Hepatocyte (in vitro differentiated cells): ENCODE results near the gene EDC3. TPM values are rescaled to one million over a fixed set of nuclear protein-coding genes. Genes with fewer than 3 reads are reported as not detected.

Source experiments
- DNase-seq: peaks from one replicate; pipeline ENCODE4 v3.0.0-alpha.2; 2016; ENCODE audit warnings: low spot score
- H2AFZ ChIP-seq: fragments of 200-600 bp; sonication (generic); 2 replicates; pipeline ENCODE4 v1.6.0; 2016; ENCODE audit warnings: antibody characterized with exemption, mild to moderate bottlenecking
- H3K27ac ChIP-seq: fragments of 200-600 bp; sonication (generic); 2 replicates; pipeline ENCODE4 v1.5.1; 2016; ENCODE audit warnings: mild to moderate bottlenecking
- H3K27me3 ChIP-seq: fragments of 200-600 bp; sonication (generic); 2 replicates; pipeline ENCODE4 v1.6.1; 2016
- H3K36me3 ChIP-seq: fragments of 200-600 bp; sonication (generic); replicated peaks from 2 replicates; pipeline ENCODE4 v1.5.1; 2016; ENCODE audit warnings: low read depth; ENCODE audit not compliant: insufficient read depth
- H3K4me1 ChIP-seq: fragments of 200-600 bp; sonication (generic); 2 replicates; pipeline ENCODE4 v1.5.1; 2016; ENCODE audit warnings: mild to moderate bottlenecking, moderate library complexity; ENCODE audit not compliant: insufficient read depth
- H3K4me2 ChIP-seq: fragments of 200-600 bp; sonication (generic); 2 replicates; pipeline ENCODE4 v1.6.0; 2016
- H3K4me3 ChIP-seq: fragments of 200-600 bp; sonication (generic); 2 replicates; pipeline ENCODE4 v1.5.1; 2016; ENCODE audit warnings: mild to moderate bottlenecking
- H3K79me2 ChIP-seq: fragments of 200-600 bp; sonication (generic); 2 replicates; pipeline ENCODE4 v1.6.0; 2017; ENCODE audit warnings: mild to moderate bottlenecking
- H3K9me2 ChIP-seq: fragments of 200-600 bp; sonication (generic); replicated peaks from 2 replicates; pipeline ENCODE4 v1.6.0; 2017; ENCODE audit warnings: mild to moderate bottlenecking; ENCODE audit not compliant: insufficient read depth
- H3K9me3 ChIP-seq: fragments of 200-600 bp; sonication (generic); 2 replicates; pipeline ENCODE4 v1.5.1; 2016; ENCODE audit warnings: low read depth, mild to moderate bottlenecking
- H4K20me1 ChIP-seq: fragments of 200-600 bp; sonication (generic); 2 replicates; pipeline ENCODE4 v1.6.0; 2016; ENCODE audit warnings: mild to moderate bottlenecking; ENCODE audit not compliant: insufficient read depth, poor library complexity, severe bottlenecking
- EZH2 ChIP-seq: fragments of 200-600 bp; sonication (generic); IDR thresholded peaks from 2 replicates; pipeline ENCODE4 v1.6.1; 2016; ENCODE audit warnings: antibody characterized with exemption, mild to moderate bottlenecking, borderline replicate concordance
- EZH2phosphoT487 ChIP-seq: fragments of 200-600 bp; sonication (generic); IDR thresholded peaks from one replicate; pipeline ENCODE4 v1.6.1; 2018; ENCODE audit warnings: antibody characterized with exemption, mild to moderate bottlenecking, low read depth, moderate library complexity; ENCODE audit not compliant: unreplicated experiment, severe bottlenecking
- WGBS: methylation state at CpG from one replicate; pipeline ENCODE4 v1.1.6; 2016; ENCODE audit warnings: low lambda C conversion rate; ENCODE audit errors: missing lambda C conversion rate; 5-methylcytosine and 5-hydroxymethylcytosine counted together
- polyA plus RNA-seq: library from polyadenylated mRNA; unstranded; fragments of >200 nt; fragmentation: Nextera tagmentation; extraction: Ambion mirVana; gene quantifications from 2 replicates; pipeline ENCODE4 v1.2.1, GENCODE V29; 2016
- total RNA-seq: library from RNA; depleted of rRNA; stranded (reverse); fragments of >200 nt; gene quantifications from 2 replicates; pipeline ENCODE4 v1.2.3, GENCODE V29; 2014
- TF ChIP-seq, protein P1 (sequence below): fragments of 200-600 bp; sonication (generic); IDR thresholded peaks from 2 replicates; pipeline ENCODE4 v1.5.1; 2016; ENCODE audit warnings: antibody characterized with exemption, mild to moderate bottlenecking; ENCODE audit not compliant: poor library complexity

EDC3 gene
- total and polyA plus RNA-seq, 2 experiments from 2014 or later = 11.5 to 31.4 TPM

DNA sequence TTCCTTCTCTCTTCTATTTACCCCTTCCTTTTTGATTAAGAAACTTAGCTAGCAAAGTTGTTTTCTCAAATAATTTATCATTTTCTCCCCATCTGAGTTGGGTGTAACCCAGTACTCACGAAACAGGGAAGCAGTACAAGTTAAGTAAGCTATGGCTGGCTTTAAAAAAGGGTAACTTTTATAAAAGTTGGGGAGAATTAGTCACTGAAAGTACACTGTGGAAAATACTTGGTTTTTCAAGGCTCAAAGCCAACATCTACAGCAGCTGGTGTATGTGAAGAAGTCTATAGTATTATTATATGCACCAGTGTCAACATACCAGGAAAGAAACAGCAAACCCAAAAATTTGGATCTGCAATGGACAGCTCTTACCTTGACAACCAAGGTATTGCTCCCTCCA is 54.7 kb downstream of the EDC3 start:
- no peaks in the 10 kb centered on the region for H3K36me3 ChIP-seq
- no peaks in the 10 kb centered on the region for H3K27me3 ChIP-seq
- TF ChIP-seq EZH2phosphoT487 = no peak
- no peak for TF ChIP-seq EZH2
- TF ChIP-seq, protein P1, sequence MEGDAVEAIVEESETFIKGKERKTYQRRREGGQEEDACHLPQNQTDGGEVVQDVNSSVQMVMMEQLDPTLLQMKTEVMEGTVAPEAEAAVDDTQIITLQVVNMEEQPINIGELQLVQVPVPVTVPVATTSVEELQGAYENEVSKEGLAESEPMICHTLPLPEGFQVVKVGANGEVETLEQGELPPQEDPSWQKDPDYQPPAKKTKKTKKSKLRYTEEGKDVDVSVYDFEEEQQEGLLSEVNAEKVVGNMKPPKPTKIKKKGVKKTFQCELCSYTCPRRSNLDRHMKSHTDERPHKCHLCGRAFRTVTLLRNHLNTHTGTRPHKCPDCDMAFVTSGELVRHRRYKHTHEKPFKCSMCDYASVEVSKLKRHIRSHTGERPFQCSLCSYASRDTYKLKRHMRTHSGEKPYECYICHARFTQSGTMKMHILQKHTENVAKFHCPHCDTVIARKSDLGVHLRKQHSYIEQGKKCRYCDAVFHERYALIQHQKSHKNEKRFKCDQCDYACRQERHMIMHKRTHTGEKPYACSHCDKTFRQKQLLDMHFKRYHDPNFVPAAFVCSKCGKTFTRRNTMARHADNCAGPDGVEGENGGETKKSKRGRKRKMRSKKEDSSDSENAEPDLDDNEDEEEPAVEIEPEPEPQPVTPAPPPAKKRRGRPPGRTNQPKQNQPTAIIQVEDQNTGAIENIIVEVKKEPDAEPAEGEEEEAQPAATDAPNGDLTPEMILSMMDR = no peak
- H3K9me2 ChIP-seq = no peaks in the 10 kb centered on the region
- 89% methylated on average over 1 of the region's 1 CpG for WGBS
- peaks cover 30% of the 10 kb centered on the region for H3K4me1 ChIP-seq
- H3K9me3 ChIP-seq = no peaks in the 10 kb centered on the region
- no peak for DNase-seq
- H2AFZ ChIP-seq = no peak overlapping the region
- H3K79me2 ChIP-seq = peaks cover 36% of the 10 kb centered on the region
- H4K20me1 ChIP-seq = no peaks in the 10 kb centered on the region
- no peak overlapping the region for H3K4me2 ChIP-seq
- peak overlapping the region; percentile 96 for H3K27ac ChIP-seq
- no peak overlapping the region for H3K4me3 ChIP-seq

DNA sequence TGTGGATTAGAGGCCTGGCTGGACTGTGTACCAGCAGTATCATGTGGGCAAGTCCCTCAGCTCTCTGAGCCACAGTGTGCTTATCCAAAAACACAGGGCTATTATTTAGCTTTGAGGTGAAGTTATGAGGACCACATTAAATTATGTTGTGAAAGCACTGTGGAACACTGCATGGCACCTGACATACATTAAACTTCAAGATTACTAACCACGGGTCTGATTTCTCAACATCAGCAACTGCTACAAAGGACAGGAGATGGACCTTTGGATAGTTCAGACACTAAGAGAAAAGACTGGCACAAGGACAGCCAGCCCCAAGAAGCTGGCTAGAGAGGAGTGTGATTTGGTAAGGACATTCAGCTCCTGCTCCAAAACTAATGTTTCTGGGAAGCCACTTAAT is 58.8 kb downstream of the EDC3 start:
- no peaks in the 10 kb centered on the region for H3K9me3 ChIP-seq
- WGBS = 100% methylated on average over 1 of the region's 1 CpG
- H3K9me2 ChIP-seq = no peaks in the 10 kb centered on the region
- no peaks in the 10 kb centered on the region for H4K20me1 ChIP-seq
- H3K4me2 ChIP-seq = no peak overlapping the region
- no peak overlapping the region for H3K4me3 ChIP-seq
- TF ChIP-seq EZH2 (no peak), EZH2phosphoT487 (no peak)
- TF ChIP-seq, protein P1 = no peak
- peaks cover 13% of the 10 kb centered on the region for H3K4me1 ChIP-seq
- no peak overlapping the region for H3K27ac ChIP-seq
- no peak for DNase-seq
- no peak overlapping the region for H2AFZ ChIP-seq
- H3K36me3 ChIP-seq = no peaks in the 10 kb centered on the region
- H3K79me2 ChIP-seq = peaks cover 20% of the 10 kb centered on the region
- no peaks in the 10 kb centered on the region for H3K27me3 ChIP-seq

DNA sequence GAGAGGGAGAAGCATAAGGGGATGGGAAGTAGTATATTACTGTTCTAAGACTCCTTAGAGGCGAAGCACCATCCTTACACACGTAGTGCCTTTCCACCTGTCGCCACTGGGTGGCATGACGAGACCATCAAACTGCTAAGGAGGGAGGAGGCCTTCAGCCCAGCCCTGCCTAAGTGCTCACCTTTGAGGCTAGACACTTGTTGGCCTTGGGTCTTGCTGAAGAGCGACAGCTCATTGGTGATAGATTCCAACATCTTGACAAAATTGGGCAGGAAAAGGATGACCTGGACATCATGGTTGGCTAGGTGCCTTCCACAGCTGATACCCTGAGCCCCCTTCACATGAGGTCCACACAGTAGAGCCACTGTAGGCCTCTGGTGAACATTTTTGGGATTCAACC is 60.6 kb downstream of the EDC3 start:
- H3K36me3 ChIP-seq = no peaks in the 10 kb centered on the region
- DNase-seq = peak; percentile 81

More for the DNA sequence above, 60.6 kb downstream of the EDC3 start:
- Histone ChIP-seq H3K9me3 (no peaks in the 10 kb centered on the region), H2AFZ (no peak overlapping the region), H3K27me3 (no peaks in the 10 kb centered on the region), H3K4me1 (no peaks in the 10 kb centered on the region), H3K27ac (no peak overlapping the region), H3K4me3 (no peak overlapping the region), H3K4me2 (no peak overlapping the region), H3K79me2 (peaks cover 9% of the 10 kb centered on the region), H3K9me2 (no peaks in the 10 kb centered on the region), H4K20me1 (peaks cover 8% of the 10 kb centered on the region)
- WGBS = 34% methylated on average over 5 of the region's 5 CpGs
- no peak for TF ChIP-seq EZH2phosphoT487
- TF ChIP-seq, protein P1 = peak; percentile 82
- no peak for TF ChIP-seq EZH2
